Hepatic stellate cell (primary cell): Measurements from ENCODE around the gene RALY.
"Not testable (repeated sequence)": the region's sequence is repeated elsewhere in the genome, so short reads cannot be mapped to it uniquely, and the experiment has no call there.

Experiments
- DNase-seq: peaks from one replicate; pipeline ENCODE4 v3.0.0; 2011; ENCODE audit warnings: low spot score

The RALY gene

DNA sequence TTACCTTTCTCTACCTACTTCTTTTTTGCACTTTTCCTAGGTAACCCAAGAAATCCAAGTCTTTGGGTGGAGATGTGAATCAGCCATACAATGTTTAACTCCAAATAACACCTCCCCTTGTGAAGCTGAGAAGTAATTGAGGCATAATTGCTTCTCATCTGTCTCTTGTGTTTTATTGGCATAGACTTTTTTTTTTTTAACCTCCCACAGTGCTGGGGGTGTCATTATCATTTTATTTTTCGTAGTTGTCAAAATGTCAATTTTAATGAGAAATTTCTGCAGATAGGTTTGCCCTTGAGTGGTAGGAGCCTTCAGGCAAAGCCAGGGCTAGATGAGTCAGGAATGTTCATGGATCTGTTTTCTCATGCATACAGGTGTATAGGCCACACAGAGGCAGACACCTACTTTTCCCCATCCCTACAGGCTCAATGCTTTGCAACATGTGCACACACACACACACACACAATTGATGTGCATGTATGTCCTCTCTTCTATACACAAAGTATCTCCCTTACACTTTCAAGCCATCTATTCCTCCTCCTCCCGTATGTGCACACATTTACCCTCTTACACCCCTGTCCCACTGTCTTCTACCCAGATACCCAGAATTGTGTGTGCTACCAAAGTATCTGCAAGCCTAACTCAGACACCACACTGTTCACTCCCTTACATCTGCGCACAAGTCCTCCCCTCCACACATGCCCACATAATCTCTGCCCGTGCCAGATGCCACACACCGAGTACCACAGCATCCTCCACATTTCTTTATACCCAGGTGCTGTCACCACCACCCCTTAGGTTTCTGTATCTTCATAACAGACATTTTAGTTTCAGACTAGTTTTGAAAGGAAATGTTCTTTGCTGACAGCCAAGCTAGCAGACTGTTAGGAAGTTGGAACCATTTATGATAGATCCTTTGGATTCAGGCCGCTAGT is 22.0 kb downstream of the RALY start:
- no peak for DNase-seq

DNA sequence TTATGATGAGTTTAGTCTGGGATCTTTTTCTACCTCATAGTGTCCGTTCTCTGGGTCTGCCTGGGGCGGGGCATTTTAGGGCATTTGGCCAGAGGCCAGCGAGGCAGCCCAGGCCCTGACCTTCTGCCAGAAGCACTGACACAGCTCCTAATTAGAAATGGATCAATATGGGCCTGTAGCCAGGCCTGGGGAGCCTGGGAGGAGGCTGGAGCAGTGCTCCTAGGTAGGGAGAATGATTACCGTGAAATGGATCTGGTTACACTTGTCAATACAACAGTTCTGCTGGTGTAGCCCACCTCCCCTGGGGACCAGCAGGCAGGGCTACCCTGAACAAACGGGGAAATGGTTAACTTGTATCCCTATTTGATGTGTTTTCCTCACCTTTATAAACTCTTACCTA is 23.0 kb downstream of the RALY start:
- DNase-seq = no peak

DNA sequence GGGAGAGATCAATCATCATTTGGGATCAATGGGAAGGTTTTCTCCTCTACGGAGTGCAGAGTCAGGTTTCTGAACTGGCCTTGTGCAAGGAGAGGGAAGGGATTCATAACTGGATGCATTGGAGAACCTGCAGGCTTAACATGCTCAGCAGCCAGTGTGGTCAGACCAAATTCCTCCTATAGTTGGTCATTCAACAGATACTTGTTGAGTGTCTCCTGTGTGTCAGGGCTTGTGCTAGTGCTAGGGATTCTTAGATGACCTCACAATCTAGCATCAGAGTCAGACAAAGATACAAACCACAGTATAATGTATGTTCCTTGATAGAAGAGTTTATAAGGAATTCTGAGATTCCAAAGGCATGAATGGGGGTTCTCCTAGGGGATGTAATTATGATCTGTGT is 23.9 kb downstream of the RALY start:
- DNase-seq = peak; percentile 80

DNA sequence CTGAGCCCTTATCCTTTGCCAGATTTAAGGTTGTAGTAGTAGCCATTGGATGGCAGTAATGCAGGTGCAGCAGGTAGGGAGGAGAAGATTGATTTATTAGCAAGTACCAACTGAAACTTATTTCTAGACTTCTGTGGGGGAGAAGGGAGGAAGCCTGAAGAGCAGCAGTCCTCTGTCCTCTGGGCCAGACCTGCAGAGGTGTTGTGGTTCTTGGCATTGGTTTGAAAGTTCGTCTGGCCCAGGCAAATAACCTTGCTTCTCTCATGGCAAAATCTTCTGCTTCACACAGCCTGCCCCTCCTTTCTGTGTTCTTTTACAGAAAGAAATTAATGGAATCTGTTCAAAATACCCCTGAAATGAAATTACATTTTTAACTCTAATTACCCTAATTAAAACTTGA is 24.5 kb downstream of the RALY start:
- no peak for DNase-seq

DNA sequence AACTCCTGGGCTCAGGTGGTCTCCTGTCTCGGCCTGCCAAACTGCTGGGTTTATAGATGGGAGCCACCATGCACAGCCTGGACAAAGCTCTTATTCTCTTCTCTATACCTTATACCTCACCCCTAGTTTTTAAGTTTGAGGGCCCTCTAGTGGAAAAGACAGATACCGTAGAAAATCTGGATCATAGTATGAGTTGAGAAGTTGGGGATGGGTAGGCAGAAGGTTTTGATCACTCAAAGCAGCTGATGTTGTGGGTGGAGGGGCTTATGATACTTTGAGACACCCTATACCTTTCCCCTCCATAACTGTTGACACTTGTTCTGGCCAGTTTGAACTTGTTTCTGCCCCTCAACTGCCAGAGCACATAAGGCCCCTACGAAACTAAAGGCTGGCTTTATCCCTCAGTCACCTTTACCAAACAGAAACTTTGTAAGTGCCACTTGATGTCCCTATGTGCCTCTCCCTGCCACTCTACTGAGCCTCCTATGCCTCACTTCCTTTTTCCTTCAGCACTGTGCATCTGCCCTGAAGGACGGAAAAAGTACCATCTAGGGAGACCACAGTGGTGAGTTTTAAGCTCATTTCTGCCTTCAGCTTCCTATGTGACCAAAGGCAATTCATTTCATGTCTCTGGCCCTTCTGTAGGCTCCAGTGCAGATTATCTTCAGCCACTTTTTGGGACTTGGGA is 28.6 kb downstream of the RALY start:
- peak; percentile 40 for DNase-seq

DNA sequence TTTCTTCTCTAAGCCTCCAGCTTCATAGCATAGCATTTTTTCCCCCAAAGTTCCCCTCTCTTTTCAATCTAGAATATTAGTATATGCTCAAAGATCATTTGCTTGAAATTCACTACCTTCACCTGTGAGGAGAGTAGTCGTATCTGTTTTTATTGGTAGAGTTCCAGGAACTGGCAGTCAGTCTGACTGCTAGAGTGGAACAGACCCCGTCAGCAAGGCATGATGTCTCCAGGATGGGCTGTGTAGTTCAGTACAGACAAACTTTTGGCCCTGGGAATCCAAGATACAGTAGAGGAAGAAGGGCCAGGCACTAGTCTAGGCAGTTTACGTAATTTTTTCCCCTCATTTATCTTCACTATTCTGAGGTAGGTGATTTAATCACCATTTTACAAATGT is 29.1 kb downstream of the RALY start:
- no peak for DNase-seq

DNA sequence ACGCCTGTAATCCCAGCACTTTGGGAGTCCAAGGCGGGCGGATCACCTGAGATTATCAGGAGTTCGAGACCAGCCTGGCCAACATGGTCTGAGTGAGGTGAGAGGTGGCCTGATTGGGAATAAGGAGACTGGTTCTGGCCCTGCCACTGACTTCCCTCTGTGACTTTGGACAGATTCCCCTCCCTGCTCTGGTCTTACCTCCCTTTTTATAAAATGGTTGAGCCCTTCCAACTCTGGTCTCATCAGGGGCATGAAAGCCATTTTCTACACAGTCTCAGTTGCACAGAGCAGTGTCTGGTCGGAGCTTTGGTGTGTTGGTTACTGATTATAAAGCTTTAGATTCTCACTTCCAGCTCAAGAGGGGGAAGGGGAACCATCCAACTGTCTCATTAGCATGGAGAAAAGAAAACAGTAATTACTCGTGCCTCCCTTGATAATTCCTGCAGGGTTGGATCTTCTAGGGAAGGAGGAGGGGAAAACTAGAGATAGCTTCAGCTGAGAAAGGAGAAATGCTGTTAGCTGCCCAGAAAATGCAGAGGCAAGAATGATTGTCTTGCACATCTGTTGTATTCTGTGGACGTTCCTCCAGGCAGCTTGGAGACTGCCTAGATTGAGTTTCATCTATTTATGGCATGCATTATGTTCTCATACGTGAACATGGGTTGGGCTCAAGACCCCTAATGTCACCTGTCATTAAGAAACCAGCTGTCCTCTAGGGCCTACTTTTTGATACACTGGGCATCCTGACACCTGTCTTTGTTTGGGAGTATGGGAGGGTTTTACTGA is 30.4 kb downstream of the RALY start:
- no peak for DNase-seq

DNA sequence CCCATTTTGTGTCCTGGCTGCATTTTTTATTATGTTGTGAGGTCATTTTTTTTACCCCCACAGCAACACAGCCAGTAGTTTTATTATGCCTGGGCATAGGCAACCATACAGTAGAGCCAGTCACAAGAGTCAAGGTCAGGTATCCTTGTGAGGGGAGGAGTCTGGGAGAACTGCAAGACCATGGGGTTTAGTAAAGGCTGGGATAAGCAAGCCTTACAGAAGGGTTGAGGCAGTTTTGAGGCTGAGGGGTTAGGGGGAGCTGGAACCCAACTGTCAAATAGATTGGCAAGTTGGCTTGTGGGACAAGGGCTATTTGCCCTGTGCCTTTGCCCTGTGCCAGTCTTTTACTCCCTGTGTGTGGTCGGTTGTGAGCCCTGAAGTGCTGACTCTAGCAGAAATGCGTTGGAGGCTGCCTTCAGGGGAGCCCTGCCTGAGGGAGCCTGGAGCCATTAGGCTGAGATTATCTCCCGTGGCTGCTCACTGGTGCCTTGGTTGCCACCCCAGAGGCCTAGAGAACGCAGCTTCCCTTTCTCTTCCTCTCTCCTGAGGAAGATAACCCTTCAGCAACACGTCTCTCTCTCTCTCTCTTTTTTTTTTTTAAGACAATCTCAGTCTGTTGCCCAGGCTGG is 31.1 kb downstream of the RALY start:
- no peak for DNase-seq

DNA sequence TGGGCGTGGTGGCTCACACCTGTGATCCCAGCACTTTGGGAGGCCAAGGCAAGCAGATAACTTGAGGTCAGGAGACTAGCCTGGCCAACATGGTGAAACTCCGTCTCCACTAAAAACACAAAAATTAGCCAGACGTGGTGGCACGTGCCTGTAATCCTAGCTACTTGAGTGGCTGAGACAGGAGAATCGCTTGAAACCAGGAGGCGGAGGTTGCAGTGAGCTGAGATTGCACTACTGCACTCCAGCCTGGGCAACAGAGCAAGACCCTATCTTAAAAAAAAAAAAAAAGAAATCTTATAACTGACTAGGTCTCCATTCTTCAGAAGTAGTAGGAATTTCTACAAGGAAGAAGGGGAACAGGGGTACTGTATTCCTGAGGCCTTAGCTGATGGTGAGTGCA is 34.3 kb downstream of the RALY start:
- not testable (repeated sequence) for DNase-seq

DNA sequence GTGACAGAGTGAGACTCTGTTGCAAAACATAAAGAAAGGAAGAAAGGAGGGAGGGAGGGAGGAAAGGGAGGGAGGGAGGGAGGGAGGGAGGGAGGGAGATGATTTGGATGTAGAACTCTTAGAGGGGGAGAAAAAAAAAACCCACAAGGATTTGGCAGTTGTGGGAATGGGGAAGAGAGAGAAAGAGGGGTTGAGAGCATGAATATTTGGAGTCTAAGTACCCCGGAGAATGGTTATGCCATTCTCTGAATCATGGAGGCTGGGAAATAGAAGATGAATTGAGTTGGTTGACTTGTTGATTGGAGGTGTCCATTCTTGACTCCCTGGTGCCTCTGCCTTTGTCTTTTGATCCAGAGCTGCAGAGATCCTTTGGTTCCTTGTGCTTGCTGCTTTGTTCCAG is 35.7 kb downstream of the RALY start:
- DNase-seq = no peak

DNA sequence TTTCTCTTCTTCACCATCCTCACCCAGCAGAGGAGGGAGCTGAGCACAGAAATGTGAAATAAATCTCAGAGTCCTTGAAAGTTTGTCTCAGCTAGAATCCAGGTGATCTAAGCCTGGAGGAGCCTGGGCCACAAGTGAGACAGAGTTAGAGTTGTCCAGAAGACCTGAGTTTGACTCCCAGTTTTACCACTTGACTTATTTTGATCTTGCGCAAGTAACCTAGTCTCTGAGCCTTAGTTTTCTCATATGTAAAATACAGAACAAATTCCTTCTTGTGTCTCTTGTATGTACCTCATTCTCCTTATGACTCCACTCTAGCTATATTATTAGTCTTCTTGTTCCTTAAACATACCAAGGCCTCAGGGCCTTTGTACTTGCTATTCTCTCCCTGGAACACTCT is 36.7 kb downstream of the RALY start:
- DNase-seq = no peak

DNA sequence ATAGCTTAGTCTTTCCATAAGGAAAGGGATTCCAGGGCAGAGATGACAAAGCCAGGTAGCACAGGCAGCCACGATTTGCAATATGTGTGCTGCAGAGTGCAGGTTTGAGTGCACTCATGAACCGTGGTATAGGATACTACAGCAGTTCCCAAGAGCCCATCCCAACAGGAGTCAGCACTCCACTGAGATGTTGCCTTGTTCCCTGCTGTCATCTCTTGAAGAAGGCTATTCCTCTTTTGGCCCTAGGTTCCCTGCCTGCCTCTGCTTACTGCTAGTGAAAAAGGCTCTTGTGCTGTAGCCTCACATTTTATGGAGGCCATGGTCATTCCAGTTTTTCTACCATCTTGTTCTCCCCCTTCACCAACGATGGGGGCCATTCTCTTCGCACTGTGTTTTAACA is 40.2 kb downstream of the RALY start:
- DNase-seq = no peak

DNA sequence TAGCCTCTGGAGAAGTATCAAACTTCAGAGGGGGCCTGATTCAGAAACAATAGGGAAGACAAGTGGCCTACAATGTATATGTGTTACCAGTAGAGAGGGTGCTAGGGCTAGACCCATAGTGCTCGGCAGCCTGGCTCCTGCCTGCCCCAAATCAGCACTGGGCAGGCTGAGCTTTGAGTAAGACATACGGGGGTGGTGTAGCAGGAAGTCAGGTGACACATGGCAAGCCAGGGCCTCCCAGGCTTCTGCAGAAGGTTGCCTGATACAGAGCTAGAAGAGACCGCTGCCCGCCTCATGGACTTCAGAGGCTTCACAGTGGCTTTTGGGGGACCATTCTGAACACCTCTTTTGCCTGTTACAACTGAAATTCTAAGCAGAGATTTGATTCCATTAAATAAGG is 43.4 kb downstream of the RALY start:
- DNase-seq = no peak

DNA sequence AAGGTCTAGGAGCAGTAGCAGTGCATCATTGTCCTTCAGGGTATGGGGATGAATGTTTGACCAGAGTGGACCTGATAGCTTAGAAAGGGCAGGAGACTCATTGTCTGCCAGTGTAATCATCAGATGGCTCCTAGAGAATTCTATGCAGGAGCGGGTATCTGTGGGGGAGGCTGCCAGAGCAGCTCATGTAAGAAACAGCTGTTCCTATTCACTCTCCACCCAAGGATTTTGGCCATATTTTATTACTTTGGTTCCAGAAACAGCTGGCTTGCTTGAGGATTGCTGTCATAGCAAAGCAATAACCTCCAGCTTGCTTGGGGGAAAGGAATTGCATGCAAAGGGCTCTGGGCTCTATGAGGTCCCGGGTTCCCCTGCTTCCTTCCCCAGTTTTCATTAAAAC is 44.1 kb downstream of the RALY start:
- peak; percentile 32 for DNase-seq

DNA sequence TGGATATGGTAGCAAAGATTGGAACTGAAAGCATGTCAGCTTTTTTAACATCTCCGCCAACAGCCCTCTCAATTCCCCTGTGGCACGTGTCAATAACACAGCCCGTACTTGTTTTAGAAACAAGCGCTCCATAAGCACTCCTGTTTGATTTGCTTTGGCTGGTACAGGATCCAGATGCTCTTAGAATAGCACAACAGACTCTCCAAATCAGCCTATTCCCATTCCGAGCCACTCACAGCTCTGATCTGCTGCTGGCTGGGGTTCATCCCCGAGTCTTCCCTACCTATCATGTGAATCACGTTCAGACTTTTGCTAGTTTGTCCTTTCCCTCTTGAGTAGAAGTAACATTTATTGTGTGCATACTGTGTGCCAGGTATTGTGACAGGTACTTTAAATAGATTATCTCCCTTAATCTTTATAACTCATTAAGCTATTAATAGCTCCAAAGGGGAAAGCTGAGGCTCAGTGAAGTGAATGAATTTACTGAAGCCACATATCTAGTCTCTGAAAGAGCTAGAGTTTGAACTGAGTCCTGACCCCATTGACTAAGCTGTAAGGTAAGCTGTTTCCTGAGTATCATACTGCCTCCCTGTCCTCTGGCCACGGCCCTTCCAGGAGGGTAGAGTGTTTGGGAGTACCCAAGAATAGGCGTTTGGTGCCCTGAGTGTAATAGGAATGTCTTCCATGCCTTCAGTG is 46.7 kb downstream of the RALY start:
- no peak for DNase-seq

DNA sequence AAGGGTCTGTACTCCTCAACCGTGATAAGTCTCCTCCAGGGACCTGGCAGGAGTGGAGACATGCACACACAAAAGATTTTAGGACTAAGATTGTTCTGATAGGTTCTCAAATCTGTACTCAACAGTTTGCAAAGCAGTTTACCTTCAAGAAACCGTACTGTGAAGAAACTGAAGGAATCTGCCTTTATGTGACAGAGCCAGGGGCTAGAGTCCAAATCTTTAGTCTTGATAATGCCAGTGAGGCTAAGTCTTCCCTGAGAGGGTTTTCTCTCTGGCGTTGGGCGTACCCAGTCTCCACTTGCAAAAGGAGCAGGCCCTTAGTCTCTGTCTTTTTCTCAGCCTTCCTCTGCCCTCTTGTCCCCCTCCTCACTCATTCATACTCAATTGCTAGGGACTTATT is 47.5 kb downstream of the RALY start:
- no peak for DNase-seq

DNA sequence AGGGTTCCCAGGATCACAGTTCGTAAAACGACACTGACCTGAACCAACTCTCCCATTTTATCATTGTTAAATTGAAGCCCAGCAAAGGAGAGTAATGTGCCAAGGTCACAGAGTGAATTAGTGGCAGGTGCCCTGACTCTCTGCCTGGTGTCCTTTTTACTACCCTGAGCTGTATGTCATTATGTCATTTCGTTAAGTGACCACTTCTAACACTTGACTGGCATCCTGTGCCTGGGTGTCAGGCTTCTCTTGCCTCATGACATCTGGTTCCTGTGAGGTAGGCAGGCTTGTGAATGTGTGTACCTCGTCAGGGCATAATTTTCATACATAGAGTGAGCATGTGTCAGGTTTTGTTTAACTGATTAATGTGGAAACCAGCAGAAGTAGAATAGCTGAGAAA is 48.6 kb downstream of the RALY start:
- no peak for DNase-seq

DNA sequence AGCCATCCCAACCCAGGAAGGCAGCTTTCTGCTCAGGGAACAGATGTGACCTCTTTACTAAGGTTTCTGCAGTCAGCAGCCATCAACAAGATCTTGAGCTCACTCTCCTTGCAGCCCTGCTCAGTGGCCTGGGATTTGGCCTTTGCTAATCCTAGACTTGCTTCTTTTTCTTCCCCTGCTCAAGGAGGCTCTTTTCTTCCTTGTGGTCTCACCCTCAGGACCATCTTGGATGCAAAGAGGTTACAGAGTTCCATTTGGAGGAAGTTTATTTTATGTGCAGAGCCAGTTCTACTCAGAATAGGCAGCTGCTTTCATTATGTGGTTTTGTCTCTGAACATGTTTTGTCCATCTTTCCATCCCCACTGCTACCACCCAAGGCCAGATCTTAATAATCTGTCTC is 49.3 kb downstream of the RALY start:
- no peak for DNase-seq

DNA sequence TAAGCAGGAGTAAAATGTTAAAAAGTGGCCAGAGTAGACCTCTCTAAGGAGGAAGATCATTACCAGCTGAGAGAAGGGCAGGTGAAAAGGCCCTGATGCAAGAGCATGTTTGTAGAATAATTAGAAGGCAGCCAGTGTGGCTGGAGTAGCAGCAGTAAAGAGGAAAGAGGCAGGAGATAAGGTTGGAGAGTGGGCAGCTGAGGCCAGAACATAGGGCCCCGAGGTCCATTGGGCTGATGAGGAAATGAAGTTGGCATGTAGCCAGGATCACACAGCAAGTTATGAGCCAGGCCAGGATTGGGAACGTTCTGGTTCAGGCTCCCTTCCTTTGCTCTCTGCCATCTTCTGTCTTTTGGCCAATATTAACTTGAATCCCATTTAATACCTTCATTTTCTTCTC is 51.6 kb downstream of the RALY start:
- DNase-seq = no peak

DNA sequence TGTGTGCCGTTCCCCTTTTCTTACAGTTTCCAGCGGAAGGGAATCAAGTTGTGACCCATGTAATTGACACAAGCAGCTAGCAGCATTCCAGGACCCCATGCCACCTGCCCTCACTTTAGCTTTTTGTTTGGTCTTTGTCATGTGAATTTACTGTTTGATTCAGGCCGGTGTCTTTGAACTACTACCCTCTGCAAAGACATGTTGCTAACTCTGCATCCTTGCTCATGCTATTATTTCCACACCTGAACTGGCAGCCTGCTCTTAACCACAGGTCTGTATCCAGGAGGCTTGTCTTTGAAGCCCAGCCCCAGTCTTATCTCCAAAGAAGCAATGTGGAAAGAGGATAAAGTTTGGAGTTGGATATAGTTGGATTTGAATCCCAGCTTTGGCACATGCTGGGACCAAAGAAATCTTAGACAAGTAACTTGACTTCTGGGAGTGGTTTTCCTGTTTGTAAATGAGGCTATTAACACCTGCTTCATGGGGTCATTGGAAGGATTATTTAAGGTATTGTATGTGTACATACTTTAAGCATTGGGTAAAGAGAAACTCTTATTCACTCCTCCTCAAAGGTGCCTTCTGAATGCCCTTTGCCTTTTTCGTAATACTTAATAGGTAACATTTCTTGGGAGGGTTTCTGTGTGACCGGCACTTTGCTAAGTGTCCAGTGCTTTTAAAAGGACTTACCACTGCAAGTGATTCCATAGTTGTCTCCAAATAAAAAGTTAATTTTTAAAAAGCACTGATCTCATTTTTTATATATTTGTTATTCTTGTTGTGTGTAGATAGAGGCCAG is 52.4 kb downstream of the RALY start:
- no peak for DNase-seq
